Suppressor macrophage (primary cell): ENCODE results near the gene F8.

ENCODE experiments used
- DNase-seq, 4 experiments: peaks; one replicate each; pipeline ENCODE4 v3.0.0-alpha.2; 2020 to 2022
- total RNA-seq, 17 experiments: gene quantifications; one replicate each; lab custom pipeline; 2026; ENCODE audit warnings: mixed read lengths in 6 of 17, inconsistent platforms in 3 of 17; lab: John Stamatoyannopoulos, UW

The F8 gene
- total RNA-seq = 2.8 to 13.1 (median 6.1) reads per million in 17 experiments

- peak; percentile 9 to 55 (median 44) for DNase-seq
Measured at GRCh38 chrX:155022585-155022984, at the start of gene F8. Gene F8 (minus strand): TSS chrX:155022723. CDS start chrX:155022552, 171 bp downstream.

GRCh38 chrX:155071694-155072280, 49.3 kb upstream of the F8 start:
- DNase-seq = peak; percentile 48 to 60 (median 56)

- DNase-seq = peak; percentile 83 to 93 (median 90)
Measured at GRCh38 chrX:155070975-155071693, 48.6 kb upstream of the F8 start, which contains the start of the genes BRCC3, CMC4 and MTCP1. Gene BRCC3 (plus strand): TSS chrX:155071508. CDS start chrX:155071528, 20 bp downstream. Gene CMC4 (minus strand): TSS chrX:155071136. CDS start chrX:155064023, 7,113 bp downstream. Gene MTCP1 (minus strand): TSS chrX:155071136. CDS start chrX:155066010, 5,126 bp downstream.

- no peak for DNase-seq
Measured at GRCh38 chrX:155070663-155070974, 48.1 kb upstream of the F8 start.

- DNase-seq = no peak
Measured at GRCh38 chrX:155070038-155070437, 47.5 kb upstream of the F8 start.

GRCh38 chrX:155069414-155069813, 46.9 kb upstream of the F8 start:
- DNase-seq = no peak

DNA sequence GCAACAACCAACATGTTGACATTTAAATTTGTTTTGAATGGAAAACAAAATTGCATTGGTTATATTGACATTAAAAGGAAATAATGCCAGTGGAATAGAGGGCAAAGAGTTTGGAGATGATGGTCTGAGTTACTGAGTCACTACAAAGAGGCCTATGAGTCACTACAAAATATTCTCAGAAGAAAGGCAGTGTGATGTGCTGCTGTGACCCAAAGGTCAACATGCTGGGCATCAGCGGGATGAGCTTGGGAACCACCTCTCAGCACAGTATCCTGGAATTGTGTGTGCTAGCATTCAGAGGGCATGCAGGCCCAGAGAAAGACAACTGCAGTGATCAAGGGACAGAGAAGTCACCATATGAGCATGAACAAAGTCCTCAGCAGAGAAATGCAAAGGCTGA, 45.6 kb upstream of the F8 start:
- DNase-seq = peak; percentile 31 to 74 (median 44)

DNA sequence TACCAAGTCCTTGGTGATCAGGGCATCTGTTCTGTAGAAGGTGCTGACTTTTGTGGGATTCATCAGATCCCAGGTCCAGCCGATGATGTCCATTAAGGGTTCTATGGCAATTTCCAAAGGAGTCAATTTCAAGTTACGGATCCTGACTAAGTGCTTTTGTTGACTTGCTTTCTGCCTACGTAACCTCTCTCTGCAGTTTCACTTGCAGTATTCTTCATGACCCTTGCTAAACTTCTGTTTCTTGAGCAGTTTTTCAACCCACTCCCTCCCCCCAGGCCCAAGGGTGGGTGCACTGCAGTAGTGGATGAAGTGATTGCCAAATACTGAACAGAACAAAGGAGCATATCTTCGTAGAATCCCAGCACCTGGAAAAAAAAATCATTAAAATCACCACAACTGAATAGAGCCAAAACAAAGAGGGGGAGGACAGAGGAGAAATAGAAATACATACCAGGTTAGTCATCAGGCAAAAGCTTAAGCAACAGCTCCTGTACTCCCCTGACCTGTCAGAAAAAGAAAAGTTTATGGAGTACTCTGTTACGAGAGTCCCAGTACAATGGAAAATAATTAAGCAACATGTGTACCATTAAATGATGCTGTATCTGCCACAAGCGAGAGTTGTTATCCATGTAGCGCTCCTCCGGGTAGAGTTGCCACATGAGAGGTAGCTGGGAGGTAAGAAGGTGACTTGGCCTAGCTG, 42.7 kb upstream of the F8 start:
- DNase-seq = peak in 2 of 4 experiments; percentile 19 to 28

DNA sequence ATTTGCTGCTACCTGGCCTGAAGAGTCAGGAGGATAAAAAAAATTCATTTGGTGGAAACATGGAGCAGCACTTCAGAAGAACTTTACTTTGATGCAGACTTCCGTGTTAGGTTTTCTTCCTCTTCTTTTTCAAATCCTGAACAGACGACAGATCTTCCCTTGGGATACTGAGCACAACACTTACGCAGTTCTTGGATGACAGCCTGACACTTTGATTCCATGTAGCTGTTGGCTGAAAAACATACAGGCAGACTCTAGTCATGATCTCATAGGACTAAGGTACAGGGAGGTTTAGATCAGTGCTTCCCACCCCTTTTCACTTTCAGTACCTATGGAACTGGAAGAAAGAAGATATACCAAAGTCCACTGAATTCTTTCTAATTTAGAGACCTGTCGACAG, 39.2 kb upstream of the F8 start:
- no peak for DNase-seq

DNA sequence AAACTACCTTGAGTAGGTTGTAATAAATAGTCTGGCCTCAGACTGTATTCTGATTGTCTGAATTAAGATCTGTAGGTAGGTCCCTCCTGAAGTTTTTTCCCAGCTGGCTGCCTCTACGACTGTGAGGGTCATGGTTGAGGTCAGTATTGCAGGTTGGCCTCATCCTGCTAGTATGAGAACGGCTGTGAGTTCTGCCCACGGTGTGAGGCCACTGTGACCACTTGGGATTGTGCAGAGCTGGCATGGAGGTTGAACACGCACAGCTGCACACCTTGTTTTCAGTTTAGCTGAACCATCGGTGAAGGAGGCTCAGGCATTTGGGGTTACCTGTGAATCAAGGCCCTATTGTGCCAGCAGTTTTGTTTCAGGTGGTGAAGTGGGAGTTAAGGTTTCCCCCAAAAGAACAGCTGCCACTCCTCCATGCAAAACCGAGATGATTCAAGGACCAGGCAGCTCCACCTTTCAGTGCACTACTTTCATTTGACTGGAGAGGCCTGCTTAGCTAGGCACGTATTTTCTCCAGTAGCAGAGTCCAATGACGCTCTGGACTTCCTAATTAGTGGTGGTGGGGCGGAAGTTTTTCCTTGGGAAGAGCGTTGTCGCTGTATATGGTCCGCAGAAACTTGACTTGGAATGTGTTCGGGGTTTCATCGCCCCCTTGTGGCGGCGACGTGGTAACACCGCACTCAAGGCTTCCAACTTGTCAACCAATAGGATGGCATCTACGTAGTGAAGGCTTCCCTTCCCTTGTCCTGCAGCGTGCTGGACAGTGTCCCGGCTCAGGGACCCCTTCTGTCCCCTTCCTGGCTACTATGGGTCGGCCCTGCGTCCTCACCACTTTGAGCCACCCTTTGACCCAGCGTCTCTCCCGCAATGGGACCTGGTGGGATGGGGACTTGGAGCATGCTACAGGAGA, 34.6 kb upstream of the F8 start:
- peak; percentile 64 to 73 (median 70) for DNase-seq

DNA sequence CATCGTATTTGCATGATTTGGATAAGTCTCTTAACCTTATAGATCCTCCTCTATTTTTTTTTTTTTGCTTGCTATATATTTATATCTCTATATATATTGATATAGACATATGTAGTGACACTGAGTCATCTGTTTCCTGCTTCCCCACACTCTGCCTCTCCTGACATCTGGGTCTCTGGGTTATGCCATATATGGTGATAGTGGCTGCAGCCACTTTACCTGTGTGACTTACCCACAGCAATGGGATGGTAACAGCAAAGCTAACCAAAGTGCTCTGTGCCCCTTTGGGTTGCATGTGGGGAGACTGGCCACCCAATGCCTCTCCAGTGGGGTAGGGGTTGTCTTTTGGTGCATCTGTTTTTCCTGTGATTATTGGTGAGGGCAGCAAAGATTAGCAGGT, 33.9 kb upstream of the F8 start:
- no peak for DNase-seq

DNA sequence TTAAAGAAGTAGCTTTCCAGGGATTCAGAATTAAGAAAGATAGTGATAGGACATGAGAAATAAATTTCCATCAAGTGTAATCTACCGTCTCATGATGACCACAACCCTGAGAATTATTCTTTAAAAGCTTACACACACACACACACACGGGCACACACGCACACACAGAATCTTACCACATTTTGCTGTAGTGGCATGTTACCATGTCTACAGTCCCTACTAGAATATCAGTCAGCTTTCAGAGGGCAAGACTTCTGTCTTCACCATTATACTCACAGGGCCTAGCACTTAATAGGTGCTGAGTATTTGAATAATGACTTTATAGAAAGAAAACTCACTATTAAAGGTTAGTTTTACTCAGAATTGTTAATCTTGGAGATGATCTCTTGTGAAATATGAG, 33.0 kb upstream of the F8 start:
- no peak for DNase-seq

GRCh38 chrX:155054255-155054654, 31.7 kb upstream of the F8 start:
- no peak for DNase-seq

GRCh38 chrX:155053656-155054055, 31.1 kb upstream of the F8 start:
- DNase-seq = no peak

GRCh38 chrX:155052738-155053498, 30.4 kb upstream of the F8 start:
- DNase-seq = no peak

DNA sequence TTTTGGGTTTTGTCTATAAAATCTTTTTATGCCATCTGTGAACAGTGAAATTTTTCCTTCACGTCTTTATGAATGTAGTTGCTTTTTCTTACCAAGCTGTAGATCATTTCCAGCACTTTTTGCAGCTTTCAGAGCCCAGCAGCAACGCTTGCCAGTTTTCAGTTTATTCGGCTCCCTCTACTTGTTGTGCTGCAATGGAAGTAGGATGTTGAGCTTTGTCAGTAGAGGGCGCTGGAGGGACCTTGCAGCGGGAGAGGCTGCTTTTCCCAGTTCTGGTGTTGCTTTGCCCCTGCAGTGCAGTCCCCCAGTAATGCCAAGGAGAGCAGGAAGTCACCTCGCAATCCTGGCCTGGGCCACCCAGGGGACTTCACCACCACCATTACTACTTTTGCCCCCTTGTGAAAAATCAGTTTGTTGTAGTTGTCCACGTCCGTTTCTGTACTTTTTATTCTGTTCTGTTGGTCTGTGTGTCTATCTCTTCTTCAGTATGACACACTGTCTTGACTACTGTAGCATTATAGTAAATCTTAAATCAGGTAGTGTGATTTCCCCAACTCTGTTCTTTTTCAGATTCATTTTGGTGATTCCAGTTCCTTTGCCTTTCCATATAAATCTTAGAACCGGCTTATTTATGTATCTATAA, 26.6 kb upstream of the F8 start:
- DNase-seq = peak; percentile 38 to 73 (median 62)

- peak in 3 of 4 experiments; percentile 10 to 30 (median 12) for DNase-seq
Measured at GRCh38 chrX:155046811-155047528, 24.4 kb upstream of the F8 start.

DNA sequence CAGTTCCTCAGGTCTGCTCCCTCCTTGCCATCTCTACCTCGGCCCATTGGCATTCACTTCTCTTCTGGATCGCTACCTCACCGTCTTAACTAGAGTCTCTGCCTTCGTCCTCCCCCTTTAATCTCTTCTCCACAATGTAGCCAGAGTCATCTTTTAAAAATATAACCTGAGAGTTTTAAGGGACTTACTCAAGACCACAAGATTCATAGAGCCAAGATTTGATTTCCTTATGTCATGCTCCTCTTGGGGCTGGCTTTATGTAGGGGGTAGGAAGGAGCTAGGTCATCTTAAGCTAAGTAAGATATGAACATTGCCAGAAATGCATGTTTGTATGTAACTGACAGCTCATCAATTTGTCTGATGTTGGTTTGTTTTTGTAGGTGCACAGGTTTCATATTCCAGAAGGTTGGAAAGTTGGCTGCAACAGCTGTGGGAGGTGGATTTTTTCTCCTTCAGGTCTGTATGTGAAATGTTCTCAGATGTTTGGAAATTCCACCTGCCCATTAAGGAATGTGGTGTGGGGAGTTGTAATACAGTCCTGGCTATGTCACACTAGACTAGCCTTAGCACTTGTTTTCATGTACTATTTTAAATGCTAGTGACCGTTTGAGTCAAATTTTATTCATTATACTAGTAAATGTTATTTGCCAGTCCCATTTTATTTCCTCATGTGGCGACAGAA, 23.7 kb upstream of the F8 start:
- no peak for DNase-seq

DNA sequence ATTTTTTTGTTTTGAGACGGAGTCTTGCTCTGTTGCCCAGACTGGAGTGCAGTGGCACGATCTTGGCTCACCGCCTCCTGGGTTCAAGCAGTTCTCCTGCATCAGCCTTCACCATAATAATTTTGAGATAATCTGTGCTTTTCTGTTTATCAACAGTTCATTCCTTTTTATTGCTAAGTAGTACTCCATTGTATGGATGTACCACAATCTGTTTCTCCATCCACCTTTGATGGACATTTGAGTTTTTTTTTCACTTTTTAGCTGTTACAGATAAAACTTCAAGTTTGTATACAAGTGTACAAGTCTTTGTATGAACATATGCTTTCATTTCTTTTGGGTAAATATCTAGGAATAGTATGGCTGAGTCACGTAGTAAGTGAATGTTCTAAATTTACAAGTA, 13.2 kb upstream of the F8 start:
- no peak for DNase-seq

- DNase-seq = no peak
Measured at GRCh38 chrX:155031657-155032056, 9.1 kb upstream of the F8 start.
